LoVo (cell line): ENCODE data around the gene ADAMTS9.

ENCODE experiments used
- DNase-seq: peaks from one replicate; pipeline ENCODE4 v3.0.0-alpha.2; 2016; ENCODE audit warnings: low spot score

The ADAMTS9 gene

GRCh38 chr3:64489361-64490044 lies 198.3 kb downstream of the ADAMTS9 start:
- peak; percentile 18 for DNase-seq

GRCh38 chr3:64488939-64489338 lies 198.9 kb downstream of the ADAMTS9 start:
- DNase-seq: no peak

- peak; percentile 70 for DNase-seq
Observed at GRCh38 chr3:64484289-64484992, 203.4 kb downstream of the ADAMTS9 start.

- no peak for DNase-seq
Observed at GRCh38 chr3:64483467-64483866, 204.3 kb downstream of the ADAMTS9 start.

- DNase-seq: no peak
Observed at GRCh38 chr3:64475037-64475436, 212.8 kb downstream of the ADAMTS9 start.

GRCh38 chr3:64473466-64473865 lies 214.3 kb downstream of the ADAMTS9 start:
- DNase-seq: no peak

GRCh38 chr3:64470436-64470835 lies 217.4 kb downstream of the ADAMTS9 start:
- DNase-seq: no peak

GRCh38 chr3:64467255-64467944 lies 220.4 kb downstream of the ADAMTS9 start:
- DNase-seq: no peak
